Neural crest cell (in vitro differentiated cells): ENCODE data around the gene WDR5. TPM values are rescaled to one million over a fixed set of nuclear protein-coding genes. Genes with fewer than 3 reads are reported as not detected.

ENCODE experiments used
- DNase-seq: peaks from one replicate; pipeline ENCODE4 v3.0.0; 2021; ENCODE audit warnings: low read depth, mixed read lengths, low spot score
- H3K27ac Mint-ChIP-seq: one replicate; pipeline ENCODE4 v1.8.0; 2021; ENCODE audit warnings: mild to moderate bottlenecking, mixed read lengths; ENCODE audit not compliant: unreplicated experiment
- H3K27me3 Mint-ChIP-seq: 2 replicates; pipeline ENCODE4 v1.8.0; 2021; ENCODE audit warnings: low read depth, mild to moderate bottlenecking, mixed read lengths
- H3K36me3 Mint-ChIP-seq: 2 replicates; pipeline ENCODE4 v1.8.0; 2021; ENCODE audit warnings: low read depth, mild to moderate bottlenecking, mixed read lengths
- H3K4me1 Mint-ChIP-seq: 2 replicates; pipeline ENCODE4 v1.8.0; 2021; ENCODE audit warnings: mixed read lengths
- H3K4me3 Mint-ChIP-seq: one replicate; pipeline ENCODE4 v1.8.0; 2021; ENCODE audit warnings: mild to moderate bottlenecking, mixed read lengths
- H3K9me3 Mint-ChIP-seq: 2 replicates; pipeline ENCODE4 v1.8.0; 2021; ENCODE audit warnings: mixed read lengths
- total RNA-seq: library from RNA; stranded (reverse); gene quantifications from 2 replicates; pipeline ENCODE4 v1.2.1, GENCODE V29; 2021
- TF ChIP-seq, protein P1 (sequence below): fragments of 200-600 bp; sonication (generic); conservative IDR thresholded peaks from 2 replicates; pipeline ENCODE4 v1.5.0; 2021; ENCODE audit warnings: antibody characterized with exemption, mild to moderate bottlenecking

Gene WDR5
- total RNA-seq, 1 donor from 2014 or later: 67.2 TPM

DNA sequence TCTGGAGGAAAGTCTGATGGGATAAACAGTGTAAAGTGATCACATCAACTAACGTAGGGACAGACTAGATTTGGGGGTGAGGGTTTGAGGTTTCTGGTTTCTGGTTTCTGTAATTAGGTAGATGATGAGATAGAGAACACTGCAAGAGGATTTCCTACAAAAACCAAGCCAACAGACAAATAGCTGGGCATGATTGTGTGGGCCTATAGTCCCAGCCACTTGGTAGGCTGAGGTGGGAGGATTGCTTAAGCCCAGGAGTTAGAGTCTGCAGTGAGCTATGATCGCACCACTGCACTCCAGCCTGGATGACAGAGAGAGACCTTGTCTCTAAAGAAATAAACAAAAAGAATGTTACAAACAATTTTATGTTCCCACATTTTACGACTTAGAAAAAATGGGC, 62.9 kb downstream of the WDR5 start:
- no peaks in the 10 kb centered on the region for H3K27me3 Mint-ChIP-seq
- TF ChIP-seq, protein P1, sequence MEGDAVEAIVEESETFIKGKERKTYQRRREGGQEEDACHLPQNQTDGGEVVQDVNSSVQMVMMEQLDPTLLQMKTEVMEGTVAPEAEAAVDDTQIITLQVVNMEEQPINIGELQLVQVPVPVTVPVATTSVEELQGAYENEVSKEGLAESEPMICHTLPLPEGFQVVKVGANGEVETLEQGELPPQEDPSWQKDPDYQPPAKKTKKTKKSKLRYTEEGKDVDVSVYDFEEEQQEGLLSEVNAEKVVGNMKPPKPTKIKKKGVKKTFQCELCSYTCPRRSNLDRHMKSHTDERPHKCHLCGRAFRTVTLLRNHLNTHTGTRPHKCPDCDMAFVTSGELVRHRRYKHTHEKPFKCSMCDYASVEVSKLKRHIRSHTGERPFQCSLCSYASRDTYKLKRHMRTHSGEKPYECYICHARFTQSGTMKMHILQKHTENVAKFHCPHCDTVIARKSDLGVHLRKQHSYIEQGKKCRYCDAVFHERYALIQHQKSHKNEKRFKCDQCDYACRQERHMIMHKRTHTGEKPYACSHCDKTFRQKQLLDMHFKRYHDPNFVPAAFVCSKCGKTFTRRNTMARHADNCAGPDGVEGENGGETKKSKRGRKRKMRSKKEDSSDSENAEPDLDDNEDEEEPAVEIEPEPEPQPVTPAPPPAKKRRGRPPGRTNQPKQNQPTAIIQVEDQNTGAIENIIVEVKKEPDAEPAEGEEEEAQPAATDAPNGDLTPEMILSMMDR: no peak
- H3K4me1 Mint-ChIP-seq: no peaks in the 10 kb centered on the region
- no peaks in the 10 kb centered on the region for H3K36me3 Mint-ChIP-seq
- no peak overlapping the region for H3K4me3 Mint-ChIP-seq
- peaks cover 3% of the 10 kb centered on the region for H3K9me3 Mint-ChIP-seq
- no peak overlapping the region for H3K27ac Mint-ChIP-seq
- DNase-seq: no peak

DNA sequence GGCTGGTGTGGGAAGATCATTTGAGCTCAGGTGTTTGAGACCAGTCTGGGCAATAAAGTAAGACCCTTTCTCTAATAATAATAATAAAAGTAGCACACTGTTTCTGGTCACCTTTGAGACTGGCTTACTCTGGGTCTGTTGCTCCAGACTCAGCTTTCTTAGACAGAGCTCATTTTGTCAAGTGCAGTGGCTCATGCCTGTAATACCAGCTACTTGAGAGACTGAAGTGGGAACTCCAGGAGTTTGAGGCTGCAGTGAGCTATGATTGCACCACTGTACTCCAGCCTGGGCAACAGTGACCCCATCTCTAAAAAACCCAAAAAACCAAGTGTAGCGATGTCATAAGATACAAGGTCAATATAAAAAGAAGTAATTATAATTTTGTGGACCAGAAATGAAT, 64.8 kb downstream of the WDR5 start:
- H3K4me1 Mint-ChIP-seq: peaks cover 13% of the 10 kb centered on the region
- DNase-seq: no peak
- H3K27ac Mint-ChIP-seq: no peak overlapping the region
- H3K36me3 Mint-ChIP-seq: no peaks in the 10 kb centered on the region
- H3K27me3 Mint-ChIP-seq: no peaks in the 10 kb centered on the region
- TF ChIP-seq, protein P1: no peak
- H3K9me3 Mint-ChIP-seq: peaks cover 3% of the 10 kb centered on the region
- no peak overlapping the region for H3K4me3 Mint-ChIP-seq

DNA sequence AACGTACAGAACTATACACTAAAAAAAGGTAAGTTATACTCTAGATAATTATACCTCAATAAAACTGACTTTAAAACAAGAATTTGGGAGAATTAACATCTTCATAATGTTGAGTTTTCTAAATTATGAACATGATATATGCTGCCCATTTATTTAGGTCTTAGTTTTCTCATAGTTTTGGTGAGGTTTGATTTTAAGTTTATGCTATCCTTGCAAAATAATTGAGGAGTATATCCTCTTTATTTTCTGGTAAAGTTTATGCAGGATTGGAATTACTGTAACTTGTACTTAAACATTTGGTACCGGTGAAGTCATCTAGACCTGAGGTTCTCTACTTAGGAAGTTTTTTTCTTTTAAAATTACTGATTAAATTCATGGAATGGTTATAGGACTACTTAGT, 67.3 kb downstream of the WDR5 start:
- Mint-ChIP-seq H3K4me1 (peaks cover 20% of the 10 kb centered on the region), H3K36me3 (no peaks in the 10 kb centered on the region), H3K4me3 (no peak overlapping the region), H3K9me3 (peaks cover 3% of the 10 kb centered on the region), H3K27ac (no peak overlapping the region), H3K27me3 (no peaks in the 10 kb centered on the region)
- no peak for DNase-seq
- TF ChIP-seq, protein P1: no peak

DNA sequence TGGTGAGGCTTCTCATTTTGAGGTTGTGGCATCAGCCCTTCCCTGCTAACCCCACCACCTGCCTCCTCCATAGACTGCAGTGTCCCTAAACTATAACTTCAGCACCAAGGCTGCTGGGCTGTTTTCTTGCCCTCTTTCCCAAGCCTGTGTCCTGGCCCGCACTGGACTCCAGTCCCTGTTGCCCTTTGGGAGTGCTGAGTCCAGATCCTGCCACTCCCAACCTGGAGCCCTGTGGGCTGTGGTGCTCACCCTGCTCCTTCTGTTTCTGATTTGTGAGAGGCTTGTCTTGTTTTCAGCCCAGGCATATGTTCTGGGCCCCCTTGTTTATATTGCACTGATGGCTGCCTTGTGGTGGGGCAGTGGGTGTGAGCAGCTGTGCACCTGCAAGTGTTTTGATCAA, 68.2 kb downstream of the WDR5 start:
- Mint-ChIP-seq H3K36me3 (no peaks in the 10 kb centered on the region), H3K9me3 (peaks cover 3% of the 10 kb centered on the region), H3K4me3 (no peak overlapping the region), H3K27ac (peak overlapping the region; percentile 48), H3K27me3 (no peaks in the 10 kb centered on the region), H3K4me1 (peaks cover 28% of the 10 kb centered on the region)
- no peak for DNase-seq
- TF ChIP-seq, protein P1: no peak

DNA sequence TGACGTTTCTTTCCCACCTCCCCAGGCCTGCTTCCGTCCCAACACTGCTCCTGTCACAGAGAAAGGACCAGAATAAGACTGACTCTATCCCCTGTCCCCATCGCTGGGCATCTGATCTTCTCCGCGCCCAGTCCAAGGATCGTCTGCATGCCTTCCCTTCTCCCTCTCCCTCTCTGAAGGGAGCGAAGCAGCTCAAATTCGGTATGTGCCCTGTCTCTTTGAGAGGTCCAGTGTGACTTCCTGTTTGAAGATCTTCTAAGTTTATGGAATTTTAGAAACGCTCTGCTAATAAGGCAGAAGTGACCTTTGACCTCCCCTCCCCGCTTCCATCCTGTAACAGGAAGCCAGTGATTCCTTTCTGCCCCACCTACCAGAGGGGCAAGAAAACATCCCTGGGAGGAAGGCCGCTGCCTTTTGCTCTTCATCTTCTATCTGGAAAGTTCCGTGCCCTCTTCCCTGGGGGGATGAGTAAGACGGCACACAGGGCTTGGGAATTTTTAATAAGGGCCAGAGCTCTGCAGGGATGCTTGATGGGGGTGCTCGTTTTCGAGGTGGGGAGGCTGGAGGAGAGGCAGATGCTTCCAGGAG, 69.2 kb downstream of the WDR5 start:
- TF ChIP-seq, protein P1: no peak
- peak overlapping the region; percentile 41 for H3K4me3 Mint-ChIP-seq
- H3K27ac Mint-ChIP-seq: peak overlapping the region; percentile 65
- no peak for DNase-seq
- H3K9me3 Mint-ChIP-seq: peaks cover 3% of the 10 kb centered on the region
- no peaks in the 10 kb centered on the region for H3K36me3 Mint-ChIP-seq
- H3K4me1 Mint-ChIP-seq: peaks cover 29% of the 10 kb centered on the region
- no peaks in the 10 kb centered on the region for H3K27me3 Mint-ChIP-seq
